Fibroblast of the conjunctiva (primary cell): ENCODE measurements around the gene GGCX.

ENCODE experiments used
- DNase-seq: peaks from one replicate; pipeline ENCODE4 v3.0.0-alpha.2; 2010; ENCODE audit warnings: low read depth

GGCX gene

GRCh38 chr2:85541753-85542457, 19.4 kb downstream of the GGCX start:
- no peak for DNase-seq

DNA sequence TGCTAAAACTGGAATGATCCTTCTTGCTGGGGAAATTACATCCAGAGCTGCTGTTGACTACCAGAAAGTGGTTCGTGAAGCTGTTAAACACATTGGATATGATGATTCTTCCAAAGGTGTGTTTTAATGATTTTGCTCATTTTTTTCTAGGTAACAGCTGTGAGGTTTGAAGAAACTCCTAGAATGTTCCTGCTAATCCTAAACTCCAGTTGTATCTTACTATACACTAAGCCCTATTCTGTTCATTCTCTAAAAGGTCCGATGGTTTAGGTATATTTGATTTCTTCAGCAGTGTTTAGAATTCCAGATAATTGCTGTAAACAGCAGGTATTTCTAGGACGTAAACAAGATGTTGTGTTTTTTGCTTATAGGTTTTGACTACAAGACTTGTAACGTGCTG, 20.0 kb downstream of the GGCX start:
- no peak for DNase-seq

- DNase-seq: no peak
Measured at GRCh38 chr2:85540133-85540648, 21.1 kb downstream of the GGCX start.

DNA sequence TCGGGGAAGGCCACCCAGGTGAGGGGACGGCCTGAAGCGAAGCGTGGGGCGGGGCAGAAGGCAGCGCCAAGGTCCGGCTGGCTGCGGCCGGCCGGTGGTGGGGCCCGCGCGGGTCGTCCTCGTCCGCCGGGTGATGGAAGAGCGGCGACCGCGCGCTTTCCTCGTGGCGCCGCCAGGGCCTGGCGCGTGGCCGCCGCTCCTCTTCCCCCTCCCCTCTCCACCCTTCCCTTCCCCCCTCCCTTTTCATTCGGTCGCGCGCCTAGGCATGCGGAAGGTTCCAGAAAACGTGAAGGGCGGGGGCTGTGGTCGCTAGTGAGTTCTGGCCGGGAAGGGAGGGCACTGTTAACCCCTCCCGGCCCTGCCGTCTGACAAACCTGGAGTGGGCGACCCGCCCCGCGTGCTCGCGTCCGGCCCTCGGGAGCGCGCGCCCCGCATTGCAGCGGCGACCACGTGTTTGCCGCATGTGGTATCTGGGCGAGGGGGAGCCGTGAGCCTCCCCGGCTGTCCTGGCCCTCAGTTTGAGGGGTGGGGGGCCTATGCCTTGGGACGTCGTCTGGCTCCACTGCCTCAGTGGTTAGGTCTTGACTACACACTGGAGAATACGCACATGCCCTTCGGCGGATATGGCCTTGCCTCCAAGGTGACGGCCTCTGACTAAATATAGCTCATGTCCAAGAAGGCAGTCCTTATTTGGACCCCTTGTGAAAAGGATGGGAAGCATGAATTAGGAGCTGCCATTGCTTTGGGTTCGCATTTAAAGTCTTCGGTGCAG, 21.7 kb downstream of the GGCX start:
- DNase-seq: peak; percentile 48

DNA sequence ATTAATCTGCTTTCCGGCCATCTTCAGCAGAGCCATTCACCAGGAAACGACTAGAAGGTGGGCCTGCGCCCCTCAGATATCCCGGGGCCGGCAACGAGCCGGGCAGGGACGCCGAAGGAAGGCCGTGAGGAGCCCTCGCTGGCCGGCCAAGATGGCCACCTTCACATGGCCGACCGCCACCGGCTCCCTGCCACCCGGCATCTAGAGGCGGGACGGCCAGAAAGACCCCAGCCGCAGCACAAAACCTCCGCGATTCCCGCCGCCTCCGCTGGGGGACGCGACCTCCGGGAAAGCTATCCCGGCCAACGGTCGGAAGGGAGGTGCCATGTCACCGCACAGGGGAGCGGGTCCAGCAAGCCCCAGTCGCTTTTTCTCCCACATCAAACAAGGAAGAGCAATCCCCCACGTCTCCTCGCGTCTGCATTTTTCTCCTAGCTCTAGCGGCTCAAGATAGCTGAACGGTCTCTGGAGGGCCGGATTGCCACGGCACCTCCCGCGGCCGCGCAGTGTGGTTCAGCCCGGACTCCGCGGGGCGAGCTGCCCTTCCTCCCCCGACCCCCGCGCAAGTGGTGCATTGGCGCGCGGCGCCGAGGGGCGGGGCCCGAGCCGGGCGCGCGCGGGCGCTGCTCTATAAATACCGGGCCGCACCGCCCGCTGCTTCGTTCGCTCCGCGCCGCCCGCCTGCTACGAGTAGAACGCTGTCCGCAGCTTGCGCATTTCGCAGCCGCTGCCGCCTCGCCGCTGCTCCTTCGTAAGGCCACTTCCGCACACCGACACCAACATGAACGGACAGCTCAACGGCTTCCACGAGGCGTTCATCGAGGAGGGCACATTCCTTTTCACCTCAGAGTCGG, 22.6 kb downstream of the GGCX start, which contains the start of gene MAT2A:
MAT2A (plus strand) TSS at position 662 of the 854 bp plus-strand sequence; CDS start at position 782, 120 bp downstream.
- DNase-seq: peak; percentile 88

GRCh38 chr2:85537600-85538506, 23.4 kb downstream of the GGCX start:
- no peak for DNase-seq

DNA sequence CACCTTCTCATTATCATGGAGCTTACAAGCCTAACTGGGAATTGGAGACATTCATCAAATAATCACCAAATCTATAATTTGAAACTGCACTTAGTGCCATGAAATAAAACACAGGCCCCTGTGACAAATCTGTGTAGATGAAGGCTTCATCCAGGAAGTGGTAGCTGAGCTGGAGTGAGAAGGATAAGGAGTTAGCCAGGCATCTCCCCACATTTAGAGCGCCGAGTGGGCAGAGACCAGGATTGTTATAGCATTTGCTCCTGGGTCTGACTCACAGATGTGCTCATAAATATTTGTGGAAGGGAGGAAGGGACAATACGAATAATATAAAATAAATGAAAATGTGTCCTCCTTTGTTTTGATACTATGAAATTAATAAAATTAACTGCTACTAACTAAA, 24.8 kb downstream of the GGCX start:
- no peak for DNase-seq

DNA sequence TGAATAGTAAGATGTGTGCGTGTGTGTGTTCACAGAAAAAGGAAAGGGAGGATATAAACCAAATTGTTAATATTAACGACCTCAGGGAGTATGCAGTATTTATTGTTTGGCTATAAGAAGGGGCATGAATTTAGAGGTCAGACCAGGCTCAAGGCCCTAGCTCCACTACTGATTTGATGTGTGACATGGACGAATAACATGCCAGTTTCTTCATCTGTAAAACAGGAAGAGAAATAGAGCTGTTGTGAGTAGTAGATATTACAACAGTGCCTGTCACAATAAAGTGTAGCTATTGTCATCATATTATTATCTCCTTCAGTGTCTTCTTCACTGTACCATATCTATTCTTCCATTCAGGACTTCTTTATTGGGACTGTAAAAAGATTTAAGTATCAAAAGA, 26.4 kb downstream of the GGCX start:
- DNase-seq: no peak

GRCh38 chr2:85534099-85534498, 27.2 kb downstream of the GGCX start:
- DNase-seq: no peak

GRCh38 chr2:85531589-85531988, 29.7 kb downstream of the GGCX start:
- DNase-seq: no peak

- DNase-seq: no peak
Measured at GRCh38 chr2:85529809-85530208, 31.5 kb downstream of the GGCX start.

DNA sequence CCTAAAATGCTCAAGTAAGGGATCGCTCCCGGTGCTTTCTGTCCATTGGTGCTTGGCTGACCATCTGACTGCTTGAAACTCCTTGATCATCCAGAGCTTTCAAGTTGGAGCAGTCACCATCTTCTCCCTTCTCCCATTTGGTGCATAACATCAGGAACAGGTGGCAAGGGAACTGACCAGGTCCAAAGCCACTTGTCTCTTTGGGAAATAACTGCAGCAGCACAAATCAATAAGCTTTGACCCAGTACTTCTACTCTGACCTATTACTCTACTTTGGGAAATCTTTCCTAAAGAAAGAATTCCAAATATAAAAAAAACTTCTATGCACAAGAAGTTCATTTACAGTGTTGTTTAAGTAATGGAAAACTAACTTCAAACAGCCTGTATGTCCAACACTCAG, 32.9 kb downstream of the GGCX start:
- DNase-seq: no peak

DNA sequence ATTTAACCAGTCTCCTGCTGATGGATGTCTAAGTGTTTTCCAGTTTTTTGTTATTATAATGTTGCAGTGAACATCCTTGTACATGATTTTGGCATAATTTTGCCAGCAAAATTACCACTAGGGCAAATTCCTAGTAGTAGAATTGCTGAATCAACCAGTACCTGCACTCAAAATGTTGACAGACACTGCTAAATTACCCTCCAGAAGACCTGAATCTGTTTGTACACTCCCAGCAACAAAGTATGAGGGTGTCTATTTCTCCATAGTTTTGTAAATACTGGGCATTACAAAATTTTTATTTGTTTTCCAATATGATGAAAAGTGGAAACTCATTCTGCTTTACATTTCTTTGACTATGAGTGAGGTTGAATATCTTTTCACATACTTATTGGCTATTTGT, 33.5 kb downstream of the GGCX start:
- DNase-seq: no peak

DNA sequence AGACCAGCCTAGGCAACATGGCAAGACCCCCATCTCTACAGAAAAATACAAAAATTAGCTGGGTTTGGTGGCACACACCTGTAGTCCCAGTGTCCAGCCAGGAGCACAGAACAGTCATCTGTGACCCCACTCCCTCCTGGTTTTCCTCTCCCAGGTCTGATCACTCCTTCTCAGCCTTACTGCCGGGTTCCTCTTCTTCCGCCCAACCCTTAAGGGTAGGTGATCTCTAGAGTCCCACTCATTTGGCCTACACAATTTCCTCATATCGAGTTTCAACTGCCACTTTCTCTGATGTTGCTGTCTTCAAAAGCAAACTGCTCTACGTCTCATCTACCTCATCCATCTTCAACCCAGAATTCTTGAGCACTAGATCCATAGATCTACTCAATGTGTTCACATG, 35.7 kb downstream of the GGCX start:
- DNase-seq: no peak

DNA sequence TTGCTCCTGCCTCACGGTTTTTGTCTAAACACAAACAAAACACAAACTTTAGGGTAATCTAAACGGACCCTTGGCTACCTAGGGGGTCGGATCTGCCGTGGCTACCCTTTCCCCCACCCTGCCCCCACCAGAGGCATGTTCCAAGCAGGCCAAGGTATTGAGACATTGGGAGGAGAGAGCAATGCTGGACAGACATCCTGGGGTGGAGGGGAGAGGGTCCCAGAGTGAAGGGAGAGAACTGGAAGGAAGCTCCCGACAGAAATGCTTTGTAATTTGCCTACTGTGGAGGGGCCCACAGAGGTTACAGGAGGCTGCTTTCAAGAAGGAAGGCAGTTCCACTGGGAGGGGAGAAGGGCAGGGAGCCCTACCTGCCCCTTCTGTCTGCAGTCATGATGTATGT, 36.3 kb downstream of the GGCX start:
- DNase-seq: no peak

- DNase-seq: no peak
Measured at GRCh38 chr2:85524336-85524908, 36.9 kb downstream of the GGCX start.

GRCh38 chr2:85523903-85524335, 37.4 kb downstream of the GGCX start:
- DNase-seq: no peak

DNA sequence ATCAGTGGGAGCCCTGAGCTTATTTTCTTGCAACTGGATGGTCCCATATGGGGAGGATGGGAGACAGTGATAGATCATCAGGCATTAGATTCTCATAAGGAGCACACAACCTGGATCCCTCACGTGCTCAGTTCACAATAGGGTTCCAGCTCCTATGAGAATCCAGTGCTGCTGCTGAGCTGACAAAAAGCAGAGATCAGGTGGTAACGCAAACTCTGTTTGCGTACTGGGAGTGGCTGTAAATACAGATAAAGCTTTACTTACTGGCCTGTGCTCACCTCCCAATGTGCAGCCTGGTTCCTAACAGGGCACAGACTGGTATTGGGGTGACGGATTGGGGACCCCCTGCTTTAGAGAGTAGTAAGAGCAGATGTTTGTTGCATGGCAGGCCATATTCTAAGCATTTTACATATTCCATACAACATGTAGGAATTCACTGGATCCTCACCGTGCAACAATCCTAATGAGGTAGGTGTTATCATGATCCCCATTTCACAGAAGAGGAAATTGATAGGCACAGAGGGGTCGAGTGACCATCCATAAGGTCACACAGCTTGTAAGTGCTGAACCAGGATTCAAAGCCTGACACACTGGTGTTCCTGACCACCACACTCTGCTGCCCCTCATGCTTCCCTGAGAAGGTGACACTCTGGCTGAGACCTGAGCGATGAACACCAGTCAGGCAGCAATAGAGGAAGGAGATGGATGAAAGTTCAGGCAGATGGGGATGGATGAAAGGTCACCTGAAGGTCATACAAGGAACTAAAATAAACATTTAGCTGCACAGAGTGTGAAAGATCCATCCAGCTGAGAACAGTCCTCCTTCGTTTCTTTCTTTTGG, 38.0 kb downstream of the GGCX start:
- no peak for DNase-seq

DNA sequence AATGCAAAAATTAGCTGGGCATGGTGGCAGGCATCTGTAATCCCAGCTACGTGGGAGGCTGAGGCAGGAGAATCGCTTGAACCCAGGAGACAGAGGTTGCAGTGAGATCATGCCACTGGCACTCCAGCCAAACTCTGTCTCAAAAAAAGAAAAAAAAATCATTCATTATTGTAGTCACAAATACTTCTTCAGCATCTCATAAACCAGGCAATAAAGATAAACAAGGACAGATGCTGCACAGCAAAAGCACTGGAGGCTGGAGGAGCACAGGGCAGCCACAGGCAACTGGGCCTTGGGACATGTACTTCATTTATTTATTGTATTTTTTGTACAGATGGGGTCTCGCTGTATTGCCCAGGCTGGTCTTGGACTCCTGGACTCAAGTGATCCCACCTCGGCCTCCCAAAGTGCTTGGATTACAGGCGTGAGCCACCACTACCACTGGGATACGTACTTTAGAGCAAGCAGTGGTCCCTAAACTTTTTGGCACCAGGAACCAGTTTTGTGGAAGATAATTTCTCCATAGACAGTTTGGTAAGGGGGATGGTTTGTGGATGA, 39.1 kb downstream of the GGCX start:
- DNase-seq: no peak
